Adipocyte (in vitro differentiated cells): ENCODE measurements around the gene ACAT2.
A peak's percentile ranks its signal among the peaks of the same experiment; 100 is the strongest.
"Not testable (repeated sequence)": the region's sequence is repeated elsewhere in the genome, so short reads cannot be mapped to it uniquely, and the experiment has no call there.

ENCODE experiments used
- DNase-seq: peaks from one replicate; pipeline ENCODE4 v3.0.0-alpha.2; 2015; ENCODE audit warnings: low read depth
- H3K27me3 ChIP-seq: replicated peaks from 2 replicates; pipeline ENCODE4 v1.7.0; 2013; ENCODE audit warnings: mild to moderate bottlenecking, low read length, moderate library complexity; ENCODE audit not compliant: control insufficient read depth, insufficient read depth
- H3K36me3 ChIP-seq: 2 replicates; pipeline ENCODE4 v1.7.0; 2013; ENCODE audit warnings: low read length, mild to moderate bottlenecking, moderate library complexity; ENCODE audit not compliant: control insufficient read depth, insufficient read depth, severe bottlenecking
- H3K4me1 ChIP-seq: 2 replicates; pipeline ENCODE4 v1.7.0; 2013; ENCODE audit warnings: mild to moderate bottlenecking, low read length, moderate library complexity; ENCODE audit not compliant: control insufficient read depth, insufficient read depth
- H3K4me3 ChIP-seq: 2 replicates; pipeline ENCODE4 v1.7.0; 2013; ENCODE audit warnings: mild to moderate bottlenecking, low read length, moderate library complexity
- H3K9ac ChIP-seq: 2 replicates; pipeline ENCODE4 v1.7.0; 2013; ENCODE audit warnings: mild to moderate bottlenecking, low read length, moderate library complexity
- H3K9me3 ChIP-seq: 2 replicates; pipeline ENCODE4 v1.7.0; 2013; ENCODE audit warnings: mild to moderate bottlenecking, low read length, moderate library complexity; ENCODE audit not compliant: control insufficient read depth

ACAT2 gene

GRCh38 chr6:159800141-159800865, 38.5 kb downstream of the ACAT2 start, which contains the start of gene PNLDC1:
PNLDC1 (plus strand) TSS chr6:159800276; CDS start chr6:159800308, 32 bp downstream.
- no peak for DNase-seq

GRCh38 chr6:159801935-159802334, 40.1 kb downstream of the ACAT2 start:
- H3K9ac ChIP-seq, result no peak overlapping the region
- peaks cover 6% of the 10 kb centered on the region for H3K4me1 ChIP-seq
- DNase-seq, result peak; percentile 24
- H3K9me3 ChIP-seq, result no peaks in the 10 kb centered on the region
- H3K4me3 ChIP-seq, result no peak overlapping the region
- H3K36me3 ChIP-seq, result peaks cover 28% of the 10 kb centered on the region
- H3K27me3 ChIP-seq, result no peaks in the 10 kb centered on the region

More at GRCh38 chr6:159800141-159800865, 38.5 kb downstream of the ACAT2 start, which contains the start of gene PNLDC1:
- Histone ChIP-seq H3K36me3 (peaks cover 41% of the 10 kb centered on the region), H3K27me3 (no peaks in the 10 kb centered on the region), H3K4me1 (no peaks in the 10 kb centered on the region), H3K4me3 (no peak within 1 kb of the TSS), H3K9ac (no peak within 1 kb of the TSS), H3K9me3 (no peaks in the 10 kb centered on the region)

GRCh38 chr6:159804504-159804903, 42.7 kb downstream of the ACAT2 start:
- no peak overlapping the region for H3K4me3 ChIP-seq
- no peak for DNase-seq
- no peak overlapping the region for H3K9ac ChIP-seq
- H3K4me1 ChIP-seq, result peaks cover 6% of the 10 kb centered on the region
- H3K27me3 ChIP-seq, result no peaks in the 10 kb centered on the region
- H3K36me3 ChIP-seq, result peaks cover 3% of the 10 kb centered on the region
- H3K9me3 ChIP-seq, result no peaks in the 10 kb centered on the region

- Histone ChIP-seq H3K27me3 (no peaks in the 10 kb centered on the region), H3K36me3 (no peaks in the 10 kb centered on the region), H3K4me3 (no peak overlapping the region), H3K9ac (no peak overlapping the region), H3K9me3 (no peaks in the 10 kb centered on the region), H3K4me1 (peaks cover 6% of the 10 kb centered on the region)
- DNase-seq, result no peak
Measured at GRCh38 chr6:159805440-159806020, 43.7 kb downstream of the ACAT2 start.

- no peak for DNase-seq
- no peak overlapping the region for H3K9ac ChIP-seq
- no peaks in the 10 kb centered on the region for H3K36me3 ChIP-seq
- H3K4me3 ChIP-seq, result no peak overlapping the region
- H3K4me1 ChIP-seq, result peaks cover 6% of the 10 kb centered on the region
- H3K9me3 ChIP-seq, result no peaks in the 10 kb centered on the region
- H3K27me3 ChIP-seq, result no peaks in the 10 kb centered on the region
Measured at GRCh38 chr6:159806021-159806458, 44.2 kb downstream of the ACAT2 start.

DNA sequence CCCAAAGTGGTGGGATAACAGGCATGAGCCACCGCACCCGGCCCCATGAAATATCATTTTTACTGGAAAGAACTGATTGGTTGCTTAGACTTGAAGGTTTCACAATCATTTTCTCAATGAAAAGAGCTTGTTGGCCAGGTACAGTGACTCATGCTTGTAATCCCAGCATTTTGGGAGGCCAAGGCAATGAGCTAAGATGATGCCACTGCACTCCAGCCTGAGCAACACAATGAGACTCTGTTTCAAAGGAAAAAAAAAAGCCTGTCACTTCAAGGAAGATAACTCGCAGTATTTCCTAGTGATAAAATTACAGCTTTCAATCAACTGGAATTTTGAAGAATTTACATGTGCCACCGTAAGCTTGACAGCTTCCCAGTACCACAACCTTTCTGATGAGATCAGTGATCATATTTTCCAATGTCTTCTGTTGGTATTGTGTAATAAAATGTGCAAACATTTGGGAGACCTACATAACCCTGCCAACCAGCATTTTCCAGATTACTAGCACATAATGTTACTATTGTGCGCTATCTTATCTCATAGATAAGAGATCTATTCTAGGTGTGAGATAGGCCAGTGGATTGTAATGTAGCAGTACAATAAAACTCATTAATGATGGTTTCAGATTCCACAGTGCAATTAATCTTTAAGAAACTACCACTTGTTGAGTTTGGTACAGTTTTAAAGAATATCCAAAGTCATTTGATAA, 45.5 kb downstream of the ACAT2 start:
- H3K36me3 ChIP-seq, result no peaks in the 10 kb centered on the region
- H3K9ac ChIP-seq, result no peak overlapping the region
- DNase-seq, result no peak
- no peaks in the 10 kb centered on the region for H3K27me3 ChIP-seq
- H3K4me3 ChIP-seq, result no peak overlapping the region
- no peaks in the 10 kb centered on the region for H3K9me3 ChIP-seq
- H3K4me1 ChIP-seq, result peaks cover 6% of the 10 kb centered on the region

- H3K9ac ChIP-seq, result no peak overlapping the region
- no peak for DNase-seq
- no peaks in the 10 kb centered on the region for H3K9me3 ChIP-seq
- H3K27me3 ChIP-seq, result no peaks in the 10 kb centered on the region
- no peaks in the 10 kb centered on the region for H3K36me3 ChIP-seq
- peaks cover 6% of the 10 kb centered on the region for H3K4me1 ChIP-seq
- no peak overlapping the region for H3K4me3 ChIP-seq
Measured at GRCh38 chr6:159808647-159809046, 46.8 kb downstream of the ACAT2 start.

DNA sequence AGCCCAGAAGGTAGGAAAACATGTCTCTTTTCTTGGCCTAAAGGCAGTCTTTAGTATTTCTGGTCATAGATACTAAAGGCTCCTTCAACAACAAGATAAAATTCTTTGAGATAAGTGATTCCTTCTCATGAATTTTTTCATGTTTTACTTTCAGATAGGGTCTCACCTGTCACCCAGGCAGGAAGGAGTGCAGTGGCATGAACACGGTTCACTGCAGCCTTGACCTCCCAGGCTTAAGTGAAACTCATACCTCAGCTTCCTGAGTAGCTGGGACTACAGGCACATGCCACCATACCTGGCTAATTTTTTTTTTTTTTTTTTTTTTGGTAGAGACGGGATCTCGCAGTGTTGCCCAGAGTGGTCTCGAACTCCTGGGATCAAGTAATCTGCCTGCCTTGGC, 47.3 kb downstream of the ACAT2 start:
- Histone ChIP-seq H3K9ac (no peak overlapping the region), H3K4me1 (peaks cover 6% of the 10 kb centered on the region), H3K4me3 (no peak overlapping the region), H3K9me3 (no peaks in the 10 kb centered on the region), H3K36me3 (no peaks in the 10 kb centered on the region), H3K27me3 (no peaks in the 10 kb centered on the region)
- DNase-seq, result no peak

GRCh38 chr6:159813781-159814180, 51.9 kb downstream of the ACAT2 start:
- Histone ChIP-seq H3K27me3 (peaks cover 22% of the 10 kb centered on the region), H3K36me3 (no peaks in the 10 kb centered on the region), H3K9me3 (no peaks in the 10 kb centered on the region), H3K4me3 (no peak overlapping the region), H3K4me1 (no peaks in the 10 kb centered on the region), H3K9ac (no peak overlapping the region)
- no peak for DNase-seq

GRCh38 chr6:159815410-159815809, 53.6 kb downstream of the ACAT2 start:
- no peak overlapping the region for H3K9ac ChIP-seq
- H3K4me3 ChIP-seq, result no peak overlapping the region
- H3K27me3 ChIP-seq, result peaks cover 38% of the 10 kb centered on the region
- DNase-seq, result no peak
- H3K4me1 ChIP-seq, result no peaks in the 10 kb centered on the region
- H3K9me3 ChIP-seq, result no peaks in the 10 kb centered on the region
- H3K36me3 ChIP-seq, result no peaks in the 10 kb centered on the region

GRCh38 chr6:159816775-159817174, 54.9 kb downstream of the ACAT2 start:
- not testable (repeated sequence) for H3K4me1 ChIP-seq

More at GRCh38 chr6:159816775-159817174, 54.9 kb downstream of the ACAT2 start:
- not testable (repeated sequence) for H3K9me3 ChIP-seq, H3K36me3 ChIP-seq, DNase-seq, H3K4me3 ChIP-seq, H3K9ac ChIP-seq
- H3K27me3 ChIP-seq, result peaks cover 38% of the 10 kb centered on the region
